ENCODE data around the gene CTDSPL. TPM values are rescaled to one million over a fixed set of nuclear protein-coding genes. Genes with fewer than 3 reads are reported as not detected.

Gene CTDSPL
- polyA plus RNA-seq, 1 of the 3 experiments (the other 2 are of a cell fraction), result 22.1 TPM

DNA sequence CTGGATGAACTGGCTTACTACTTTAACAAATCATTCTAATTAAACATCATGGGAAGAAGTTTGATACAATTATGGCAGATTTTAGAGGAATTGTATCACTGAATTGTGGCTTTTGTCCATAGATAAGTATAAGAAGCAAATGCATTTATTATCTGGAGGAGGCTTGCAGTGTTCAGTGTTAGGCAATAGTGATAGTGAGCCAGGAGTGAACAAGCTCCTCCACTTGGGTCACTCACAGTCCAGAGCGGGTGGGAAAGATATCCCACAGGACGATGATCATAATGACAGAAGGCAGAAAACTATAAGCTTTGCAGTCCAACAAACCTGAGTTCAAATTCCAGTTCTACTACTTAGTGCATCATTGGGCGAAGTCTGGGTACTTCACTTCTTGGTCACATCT is 64.9 kb downstream of the CTDSPL start (continued):
- TF ChIP-seq, protein P1, sequence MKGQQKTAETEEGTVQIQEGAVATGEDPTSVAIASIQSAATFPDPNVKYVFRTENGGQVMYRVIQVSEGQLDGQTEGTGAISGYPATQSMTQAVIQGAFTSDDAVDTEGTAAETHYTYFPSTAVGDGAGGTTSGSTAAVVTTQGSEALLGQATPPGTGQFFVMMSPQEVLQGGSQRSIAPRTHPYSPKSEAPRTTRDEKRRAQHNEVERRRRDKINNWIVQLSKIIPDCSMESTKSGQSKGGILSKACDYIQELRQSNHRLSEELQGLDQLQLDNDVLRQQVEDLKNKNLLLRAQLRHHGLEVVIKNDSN (IDR thresholded peaks at IDR 0.05; ENCODE audit: borderline replicate concordance, low read depth), result no peak

DNA sequence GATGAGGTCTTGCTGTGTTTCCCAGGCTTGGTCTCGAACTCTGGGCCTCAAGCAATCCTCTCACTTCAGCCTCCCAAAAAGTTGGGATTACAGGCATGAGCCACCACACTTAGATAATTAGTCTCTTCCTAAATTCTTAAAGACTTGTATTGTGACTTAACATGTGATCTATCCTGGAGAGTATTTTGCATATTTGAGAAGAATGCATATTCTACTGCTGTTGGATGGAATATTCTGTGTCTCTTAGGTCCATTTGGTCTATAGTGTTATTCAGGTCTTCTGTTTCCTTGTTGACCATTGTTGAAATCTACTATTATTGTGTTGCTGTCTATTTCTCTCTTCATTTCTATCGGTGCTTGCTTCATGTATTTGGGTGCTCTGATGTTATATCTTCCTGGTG is 68.8 kb downstream of the CTDSPL start:
- POLR2A ChIA-PET, result interaction anchor here (0.6 kb wide), 2 partner anchors 37 to 419 kb away, joined by 3 to 6 read pairs; no protein-coding TSS in a partner anchor
- WGBS (ENCODE audit: low lambda C conversion rate), result 94% methylated on average over 2 of the region's 2 CpGs

More for the DNA sequence above, 68.8 kb downstream of the CTDSPL start:
- Histone ChIP-seq H3K36me3 (replicated peaks in 1 of 2; ENCODE audit: control insufficient read depth in 1 of 2, insufficient read depth in 2 of 2, low read length in 1 of 2) (peaks cover 0 to 15% of the 10 kb centered on the region in 2 experiments), H3K4me2 (no peak overlapping the region), H3K79me2 (ENCODE audit: insufficient read depth) (peaks cover 87% of the 10 kb centered on the region), H3F3A (replicated peaks; ENCODE audit: insufficient read depth) (peaks cover 10% of the 10 kb centered on the region), H3K9me3 (no peaks in the 10 kb centered on the region), H3K9me2 (no peaks in the 10 kb centered on the region), H2AFZ (ENCODE audit: low read depth) (no peak overlapping the region), H3K27me3 (ENCODE audit: insufficient read depth) (no peaks in the 10 kb centered on the region), H3K4me3 (ENCODE audit: low read depth in 2 of 2, low read length in 1 of 2) (no peak overlapping the region), H3K4me1 (ENCODE audit: control insufficient read depth in 1 of 2, insufficient read depth in 2 of 2, low read depth in 1 of 2, low read length in 1 of 2) (peaks cover 9 to 14% of the 10 kb centered on the region in 2 experiments; a peak in 3 of 4 replicates), H3K27ac (ENCODE audit: low read depth in 2 of 2, low read length in 1 of 2) (no peak overlapping the region), H3K9ac (no peak overlapping the region), H4K20me1 (ENCODE audit: insufficient read depth) (no peaks in the 10 kb centered on the region)
- no peak for DNase-seq
- CTCF ChIA-PET, result interaction anchor here (1.2 kb wide), 1 partner anchor 75 kb away, joined by 4 read pairs; no protein-coding TSS in a partner anchor
- no peak for TF ChIP-seq NRF1 (IDR thresholded peaks at IDR 0.05; ENCODE audit: low read depth, low read length)
- TF ChIP-seq CTCF (IDR thresholded peaks at IDR 0.05), result no peak
- no peak for TF ChIP-seq MEF2A (IDR thresholded peaks at IDR 0.05; ENCODE audit: borderline replicate concordance, low read depth)
- TF ChIP-seq RCOR1 (IDR thresholded peaks at IDR 0.05; ENCODE audit: low read length), result no peak
- no peak for TF ChIP-seq EP300 (IDR thresholded peaks at IDR 0.05; ENCODE audit: borderline replicate concordance in 1 of 2, low read depth in 1 of 2, low read length in 1 of 2)
- no peak for TF ChIP-seq USF2 (IDR thresholded peaks at IDR 0.05; ENCODE audit: borderline replicate concordance, low read depth, low read length)
- TF ChIP-seq, protein P2, sequence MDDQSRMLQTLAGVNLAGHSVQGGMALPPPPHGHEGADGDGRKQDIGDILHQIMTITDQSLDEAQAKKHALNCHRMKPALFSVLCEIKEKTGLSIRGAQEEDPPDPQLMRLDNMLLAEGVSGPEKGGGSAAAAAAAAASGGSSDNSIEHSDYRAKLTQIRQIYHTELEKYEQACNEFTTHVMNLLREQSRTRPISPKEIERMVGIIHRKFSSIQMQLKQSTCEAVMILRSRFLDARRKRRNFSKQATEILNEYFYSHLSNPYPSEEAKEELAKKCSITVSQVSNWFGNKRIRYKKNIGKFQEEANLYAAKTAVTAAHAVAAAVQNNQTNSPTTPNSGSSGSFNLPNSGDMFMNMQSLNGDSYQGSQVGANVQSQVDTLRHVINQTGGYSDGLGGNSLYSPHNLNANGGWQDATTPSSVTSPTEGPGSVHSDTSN (IDR thresholded peaks at IDR 0.05), result no peak
- no peak for TF ChIP-seq JUND (IDR thresholded peaks at IDR 0.05)
- TF ChIP-seq GATA2 (CRISPR knock-in tag; IDR thresholded peaks at IDR 0.05), result no peak
- no peak for TF ChIP-seq NFIC (IDR thresholded peaks at IDR 0.05; ENCODE audit: borderline replicate concordance)
- TF ChIP-seq TCF12 (IDR thresholded peaks at IDR 0.05), result no peak
- no peak for TF ChIP-seq FOXM1 (IDR thresholded peaks at IDR 0.05; ENCODE audit: low read depth)
- TF ChIP-seq, protein P1 (IDR thresholded peaks at IDR 0.05; ENCODE audit: borderline replicate concordance, low read depth), result no peak
- TF ChIP-seq EZH2phosphoT487 (IDR thresholded peaks at IDR 0.05; ENCODE audit: borderline replicate concordance, low read depth), result no peak
- TF ChIP-seq RAD21 (IDR thresholded peaks at IDR 0.05; ENCODE audit: low read length), result no peak
- no peak for TF ChIP-seq SMC3 (IDR thresholded peaks at IDR 0.05; ENCODE audit: low read depth, low read length)
- TF ChIP-seq MAX (IDR thresholded peaks at IDR 0.05; ENCODE audit: low read depth), result no peak
- no peak for TF ChIP-seq SIN3A (IDR thresholded peaks at IDR 0.05; ENCODE audit: borderline replicate concordance, low read depth, low read length)
- TF ChIP-seq ZBTB33 (IDR thresholded peaks at IDR 0.05; ENCODE audit: borderline replicate concordance, low read depth), result no peak

Measured in SK-N-SH (cell line).